WTC11 (cell line): ENCODE results near the gene THSD8. TPM values are rescaled to one million over a fixed set of nuclear protein-coding genes. Genes with fewer than 3 reads are reported as not detected.

Experiments used
- ATAC-seq: fragments of 200-7000 bp; cut with Tn5 transposase; 2 replicates; pipeline ENCODE4 v1.10.0; 2021; ENCODE audit warnings: mild to moderate bottlenecking, moderate library complexity
- CTCF ChIA-PET: fragments of 300-600 bp; sonication (Branson Sonifier 250); formaldehyde crosslinking; loops from one replicate; lab custom pipeline; 2021; ENCODE audit warnings: antibody characterized with exemption; lab: Charles Lee
- POLR2A ChIA-PET: fragments of 350-600 bp; sonication (Branson Sonifier 250); formaldehyde crosslinking; loops from one replicate; lab custom pipeline; 2021; ENCODE audit warnings: antibody characterized with exemption; lab: Charles Lee
- DNase-seq: peaks from one replicate; pipeline ENCODE4 v3.0.0; 2021; ENCODE audit warnings: low spot score
- H3K27ac Mint-ChIP-seq: 2 replicates; pipeline ENCODE4 v1.8.0; 2021; ENCODE audit warnings: mixed read lengths
- H3K27me3 Mint-ChIP-seq: 2 replicates; pipeline ENCODE4 v1.8.0; 2021; ENCODE audit warnings: low read depth, mild to moderate bottlenecking, moderate library complexity, mixed read lengths
- H3K36me3 Mint-ChIP-seq: 2 replicates; pipeline ENCODE4 v1.8.0; 2021; ENCODE audit warnings: mixed read lengths
- H3K4me1 Mint-ChIP-seq: 2 replicates; pipeline ENCODE4 v1.8.0; 2022; ENCODE audit warnings: mixed read lengths
- H3K4me3 Mint-ChIP-seq: 2 replicates; pipeline ENCODE4 v1.8.0; 2021; ENCODE audit warnings: mild to moderate bottlenecking, moderate library complexity, mixed read lengths
- H3K9me3 Mint-ChIP-seq: 2 replicates; pipeline ENCODE4 v1.8.0; 2021; ENCODE audit warnings: mixed read lengths
- AFF4 ChIP-seq: sonication (generic); formaldehyde crosslinking; IDR thresholded peaks from 2 replicates; pipeline ENCODE4 v1.8.1; 2023; ENCODE audit warnings: mild to moderate bottlenecking, missing genetic modification reagents, borderline replicate concordance
- AR ChIP-seq: fragments of 250-450 bp; sonication (Bioruptor Pico); IDR thresholded peaks from 2 replicates; pipeline ENCODE4 v1.9.0; 2021; ENCODE audit warnings: mild to moderate bottlenecking
- CTCF ChIP-seq: fragments of 200-600 bp; IDR thresholded peaks from 2 replicates; pipeline ENCODE4 v1.8.0; 2022; ENCODE audit warnings: antibody characterized with exemption
- E2F4 ChIP-seq: sonication (generic); formaldehyde crosslinking; IDR thresholded peaks from 2 replicates; pipeline ENCODE4 v1.8.1; 2022; ENCODE audit warnings: low read depth, mild to moderate bottlenecking, moderate library complexity, missing genetic modification reagents, borderline replicate concordance
- FOXP4 ChIP-seq: sonication (generic); formaldehyde crosslinking; IDR thresholded peaks from 2 replicates; pipeline ENCODE4 v1.8.0; 2022; ENCODE audit warnings: mild to moderate bottlenecking, missing genetic modification reagents
- GRHL2 ChIP-seq: fragments of 250-450 bp; sonication (Bioruptor Pico); IDR thresholded peaks from 2 replicates; pipeline ENCODE4 v1.8.0; 2022; ENCODE audit warnings: mild to moderate bottlenecking, moderate library complexity; ENCODE audit not compliant: insufficient replicate concordance, severe bottlenecking
- MLX ChIP-seq: sonication (generic); formaldehyde crosslinking; IDR thresholded peaks from 2 replicates; pipeline ENCODE4 v1.8.1; 2023; ENCODE audit warnings: mild to moderate bottlenecking, missing genetic modification reagents, moderate library complexity
- MYBL2 ChIP-seq: sonication (generic); formaldehyde crosslinking; IDR thresholded peaks from 2 replicates; pipeline ENCODE4 v1.8.1; 2023; ENCODE audit warnings: mild to moderate bottlenecking, moderate library complexity, missing genetic modification reagents
- PRDM15 ChIP-seq: sonication (generic); formaldehyde crosslinking; IDR thresholded peaks from 2 replicates; pipeline ENCODE4 v1.8.0; 2022; ENCODE audit warnings: missing genetic modification reagents
- TP53 ChIP-seq: sonication (generic); formaldehyde crosslinking; IDR thresholded peaks from 2 replicates; pipeline ENCODE4 v1.8.1; 2023; ENCODE audit warnings: mild to moderate bottlenecking, missing genetic modification reagents
- ZNF121 ChIP-seq: sonication (generic); formaldehyde crosslinking; IDR thresholded peaks from 2 replicates; pipeline ENCODE4 v1.8.0; 2023; ENCODE audit warnings: missing genetic modification reagents
- ZNF263 ChIP-seq: sonication (generic); formaldehyde crosslinking; IDR thresholded peaks from 2 replicates; pipeline ENCODE4 v1.8.1; 2022; ENCODE audit warnings: low read depth, mild to moderate bottlenecking, moderate library complexity, missing genetic modification reagents
- ZNF425 ChIP-seq: fragments of 250-450 bp; sonication (Bioruptor Pico); conservative IDR thresholded peaks from 2 replicates; pipeline ENCODE4 v1.9.0; 2021; ENCODE audit warnings: mild to moderate bottlenecking
- total RNA-seq: library from RNA; stranded (reverse); gene quantifications from 3 replicates; pipeline ENCODE4 v1.2.3, GENCODE V29; 2021

The THSD8 gene
- total RNA-seq, 1 experiment from 2014 or later, result 30.1 TPM

- H3K4me3 Mint-ChIP-seq, result peak overlapping the region; percentile 87
- peaks cover 19% of the 10 kb centered on the region for H3K36me3 Mint-ChIP-seq
- peaks cover 23% of the 10 kb centered on the region for H3K4me1 Mint-ChIP-seq
- TF ChIP-seq GRHL2 (CRISPR knock-in tag) (no peak), AFF4 (no peak), AR (CRISPR knock-in tag) (no peak)
- ATAC-seq, result no peak
- ChIA-PET POLR2A (interaction anchor here (0.9 kb wide), 1 partner anchor 34 kb away, joined by 3 read pairs; no protein-coding TSS in a partner anchor), CTCF (interaction anchor here (0.9 to 14.0 kb wide), 9 partner anchors 8 to 83 kb away, joined by 3 to 341 read pairs (median 12); partner anchors contain the start of gene JUNB)
- DNase-seq, result no peak
- H3K27ac Mint-ChIP-seq, result no peak overlapping the region
- H3K27me3 Mint-ChIP-seq, result peaks cover 4% of the 10 kb centered on the region; the same call in 1 of the 2 replicates
- no peaks in the 10 kb centered on the region for H3K9me3 Mint-ChIP-seq
Measured at GRCh38 chr19:12799742-12800465, 2.0 kb upstream of the THSD8 start.

GRCh38 chr19:12800466-12800770 is 1.5 kb upstream of the THSD8 start:
- Mint-ChIP-seq H3K4me3 (peak overlapping the region; percentile 87), H3K27ac (no peak overlapping the region), H3K4me1 (peaks cover 23% of the 10 kb centered on the region), H3K27me3 (peaks cover 4% of the 10 kb centered on the region; the same call in 1 of the 2 replicates), H3K36me3 (peaks cover 19% of the 10 kb centered on the region), H3K9me3 (no peaks in the 10 kb centered on the region)
- ChIA-PET POLR2A (interaction anchor here (0.9 to 2.0 kb wide), 2 partner anchors 9 to 34 kb away, joined by 3 to 9 read pairs; partner anchors contain the start of gene JUNB), CTCF (interaction anchor here (0.9 to 14.0 kb wide), 10 partner anchors 8 to 190 kb away, joined by 3 to 341 read pairs (median 8); partner anchors contain the start of genes JUNB, RTBDN, ZNF490 and ZNF791)
- DNase-seq, result no peak
- no peak for ATAC-seq
- TF ChIP-seq FOXP4 (CRISPR knock-in tag), result no peak
- no peak for TF ChIP-seq ZNF263 (CRISPR knock-in tag)
- no peak for TF ChIP-seq MLX (CRISPR knock-in tag)
- no peak for TF ChIP-seq ZNF121 (CRISPR knock-in tag)
- no peak for TF ChIP-seq E2F4 (CRISPR knock-in tag)
- TF ChIP-seq CTCF, result no peak
- no peak for TF ChIP-seq PRDM15 (CRISPR knock-in tag)
- no peak for TF ChIP-seq TP53 (CRISPR knock-in tag)
- no peak for TF ChIP-seq ZNF425 (CRISPR knock-in tag)
- no peak for TF ChIP-seq MYBL2 (CRISPR knock-in tag)
